Activated CD4-positive, CD25-positive, alpha-beta regulatory T cell treated with anti-CD3 and anti-CD28 coated beads, Interleukin-2, amount 50 U/mL, for 72 hours (primary cell): ENCODE data around the gene EPHB4.

Experiments used
- DNase-seq: peaks from one replicate; pipeline ENCODE4 v3.0.0; 2021

The EPHB4 gene

GRCh38 chr7:100854146-100854895, 27.0 kb upstream of the EPHB4 start:
- DNase-seq, result no peak

- peak; percentile 88 for DNase-seq
These were observed 24.9 kb upstream of the EPHB4 start, which contains the start of gene SLC12A9 for GRCh38 chr7:100852048-100852872. SLC12A9 (plus strand) TSS chr7:100852713; CDS start chr7:100854198, 1,485 bp downstream.

GRCh38 chr7:100847360-100847759, 20.0 kb upstream of the EPHB4 start:
- no peak for DNase-seq

DNA sequence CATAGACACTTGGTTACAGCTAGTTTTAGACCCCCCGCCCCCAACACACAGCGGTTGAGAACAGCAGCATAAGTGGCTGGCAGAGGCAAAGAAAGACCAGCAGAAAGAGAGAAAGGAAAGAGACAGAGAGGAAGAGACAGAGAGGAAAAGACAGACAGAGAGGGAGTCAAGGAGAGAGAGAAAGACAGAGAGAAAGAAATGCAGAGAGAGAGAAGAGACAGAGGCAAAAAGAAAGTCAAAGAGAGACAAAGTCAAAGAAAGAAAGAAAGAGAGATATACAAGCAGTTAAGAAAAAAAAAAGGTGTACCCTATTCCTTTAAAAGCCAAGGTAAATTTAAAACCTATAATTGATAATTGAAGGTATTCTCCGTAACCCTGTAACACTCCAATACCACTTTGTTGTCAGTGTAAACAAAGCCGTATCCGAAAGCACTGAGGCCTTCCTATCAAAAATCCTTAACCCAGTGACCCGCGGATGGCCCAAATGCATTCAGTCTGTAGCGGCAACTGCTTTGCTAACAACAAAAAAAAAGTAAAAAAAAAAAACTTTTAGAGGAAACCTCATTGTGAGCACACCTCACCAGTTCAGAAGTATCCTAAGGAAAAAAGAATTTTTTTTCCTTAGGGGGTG, 13.3 kb upstream of the EPHB4 start:
- no peak for DNase-seq

- DNase-seq, result no peak
These were observed 12.0 kb upstream of the EPHB4 start for GRCh38 chr7:100839361-100839760.

DNA sequence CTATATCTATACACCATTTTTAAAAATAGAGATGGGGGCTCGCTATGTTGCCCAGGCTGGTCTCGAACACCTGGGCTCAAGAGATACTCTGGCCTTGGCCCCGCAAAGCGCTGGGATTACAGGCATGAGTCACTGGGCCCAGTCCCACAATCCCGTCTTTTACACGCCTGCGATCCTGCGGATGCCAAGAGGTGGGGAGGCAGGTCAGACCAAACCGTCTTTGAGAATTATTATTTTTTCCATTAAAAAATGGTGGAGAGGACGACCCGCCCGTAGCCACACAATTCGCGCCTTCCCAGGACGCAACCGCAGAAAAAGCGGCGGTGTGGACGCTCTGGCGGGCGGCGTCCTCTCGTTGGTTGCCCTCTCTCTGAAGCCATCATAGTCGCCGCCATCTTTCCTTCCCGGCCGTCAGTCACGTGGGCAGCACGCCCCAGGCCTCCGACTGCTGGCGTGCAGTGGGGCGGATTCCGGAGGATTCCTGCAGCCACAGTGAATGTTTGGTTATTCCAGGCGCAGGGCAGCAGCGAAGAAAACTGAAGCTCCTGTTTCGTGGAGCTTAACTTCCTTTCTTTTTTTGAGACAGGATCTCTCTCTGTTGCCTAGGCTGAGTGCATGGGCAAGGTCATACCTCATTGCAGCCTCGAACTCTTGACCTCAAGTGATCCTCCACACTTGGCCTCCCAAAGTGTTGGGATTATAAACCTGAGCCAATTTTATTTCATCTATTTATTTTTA, 9.9 kb upstream of the EPHB4 start:
- peak; percentile 69 for DNase-seq

- no peak for DNase-seq
These were observed 9.4 kb upstream of the EPHB4 start for GRCh38 chr7:100836812-100837098.

GRCh38 chr7:100835903-100836811, 8.8 kb upstream of the EPHB4 start:
- DNase-seq, result no peak

DNA sequence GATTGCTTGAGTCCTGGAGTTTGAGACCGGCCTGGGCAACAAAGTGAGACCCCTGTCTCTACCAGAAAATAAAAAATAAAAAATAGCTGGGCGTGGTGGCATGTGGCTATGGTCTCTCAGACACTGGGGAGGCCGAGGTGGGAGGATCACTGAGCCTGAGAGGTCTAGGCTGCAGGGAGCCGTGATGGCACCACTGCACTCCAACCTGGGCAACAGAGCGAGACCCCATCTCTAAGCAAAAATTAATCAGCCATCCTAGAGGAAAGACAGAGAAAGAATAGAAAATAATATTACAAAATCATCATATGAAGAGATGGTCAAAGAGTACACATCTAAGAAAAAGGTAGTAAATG, 4.9 kb upstream of the EPHB4 start:
- DNase-seq, result no peak

GRCh38 chr7:100830396-100830795, 3.1 kb upstream of the EPHB4 start:
- no peak for DNase-seq

DNA sequence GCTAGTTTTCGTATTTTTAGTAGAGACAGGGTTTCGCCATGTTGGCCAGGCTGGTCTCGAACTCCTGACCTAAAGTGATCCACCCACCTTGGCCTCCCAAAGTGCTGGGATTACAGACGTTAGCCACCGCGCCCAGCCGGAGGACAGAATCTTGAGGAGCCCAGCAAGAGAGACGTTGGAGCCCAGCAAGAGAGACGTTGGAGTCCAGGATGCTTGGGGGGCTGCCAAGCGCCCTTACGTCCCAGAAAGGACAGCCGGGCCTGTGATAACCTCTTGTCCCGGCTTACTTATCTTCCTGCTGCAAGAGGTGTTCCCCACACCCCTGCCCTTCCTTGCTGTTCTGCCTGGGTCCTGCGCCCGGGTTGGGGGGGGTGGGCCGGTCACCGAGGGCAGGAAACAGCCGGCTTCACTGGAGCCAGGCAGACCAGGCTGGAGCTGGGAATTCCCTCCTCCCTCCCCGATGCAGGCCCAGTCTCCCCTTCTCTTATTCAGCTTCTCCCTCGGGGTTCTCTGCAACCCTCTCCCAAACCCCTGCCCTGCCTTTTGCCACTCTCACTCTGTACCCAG, 1.9 kb upstream of the EPHB4 start:
- no peak for DNase-seq

DNA sequence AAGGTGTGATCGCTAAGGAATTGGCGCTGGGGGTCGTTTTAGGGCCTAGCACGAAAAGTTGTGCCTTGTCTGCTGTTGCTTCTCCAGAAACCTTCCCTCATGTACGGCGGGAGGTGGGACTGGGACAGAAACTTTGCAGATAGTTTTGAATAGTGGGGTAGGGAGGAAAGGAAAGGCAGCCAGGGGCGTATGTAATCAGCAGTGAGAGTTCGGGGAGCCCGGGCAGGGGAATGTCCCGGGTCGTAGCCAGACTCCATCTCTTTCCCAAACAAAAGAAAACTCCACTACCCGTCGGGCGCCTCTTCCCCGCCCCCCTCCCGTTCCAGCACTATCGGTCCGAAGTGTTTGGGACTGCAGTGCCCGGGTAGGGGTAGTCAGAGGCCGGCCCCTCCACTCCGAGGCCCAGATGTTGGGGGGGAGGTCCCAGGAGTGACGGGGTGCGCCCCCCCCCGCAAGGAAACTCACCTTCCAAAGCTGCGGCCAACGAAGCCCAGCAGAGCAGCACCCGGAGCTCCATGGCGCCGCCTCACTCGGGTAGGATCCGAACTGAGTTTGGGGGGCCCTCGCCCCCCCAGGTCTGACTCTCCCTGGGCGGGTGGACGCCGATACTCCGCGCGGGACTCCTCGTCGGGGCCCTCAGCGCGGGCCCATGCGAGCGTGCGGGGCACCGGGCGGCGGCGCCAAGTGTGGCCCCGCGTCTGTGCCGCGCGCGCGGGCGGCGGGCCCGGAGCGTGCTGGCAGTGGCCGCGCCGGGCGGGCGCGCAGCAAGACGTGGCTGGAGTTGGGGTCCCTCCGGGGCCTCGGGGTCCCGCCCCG, 601 bp downstream of the EPHB4 start:
- DNase-seq, result no peak

GRCh38 chr7:100825751-100826513, 1.4 kb downstream of the EPHB4 start:
- no peak for DNase-seq

GRCh38 chr7:100825215-100825671, 2.1 kb downstream of the EPHB4 start:
- DNase-seq, result no peak

- no peak for DNase-seq
These were observed 2.7 kb downstream of the EPHB4 start for GRCh38 chr7:100824499-100825214.

DNA sequence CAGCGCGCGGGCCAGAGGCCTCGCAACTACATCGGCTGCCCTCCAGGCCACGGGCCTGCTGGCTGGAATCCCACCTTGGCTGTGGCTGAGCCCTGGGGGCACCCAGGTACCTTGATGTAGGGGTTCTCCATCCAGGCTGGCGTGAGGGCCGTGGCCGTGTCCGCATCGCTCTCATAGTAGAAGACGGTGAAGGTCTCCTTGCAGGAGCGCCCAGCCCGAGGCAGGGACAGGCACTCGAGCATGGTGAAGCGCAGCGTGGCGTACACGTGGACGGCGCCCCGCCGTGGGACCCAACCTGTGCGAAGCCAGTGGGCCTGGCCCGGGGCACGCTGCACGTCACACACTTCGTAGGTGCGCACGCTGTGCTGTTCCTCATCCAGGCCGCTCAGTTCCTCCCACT, 3.8 kb downstream of the EPHB4 start:
- no peak for DNase-seq

DNA sequence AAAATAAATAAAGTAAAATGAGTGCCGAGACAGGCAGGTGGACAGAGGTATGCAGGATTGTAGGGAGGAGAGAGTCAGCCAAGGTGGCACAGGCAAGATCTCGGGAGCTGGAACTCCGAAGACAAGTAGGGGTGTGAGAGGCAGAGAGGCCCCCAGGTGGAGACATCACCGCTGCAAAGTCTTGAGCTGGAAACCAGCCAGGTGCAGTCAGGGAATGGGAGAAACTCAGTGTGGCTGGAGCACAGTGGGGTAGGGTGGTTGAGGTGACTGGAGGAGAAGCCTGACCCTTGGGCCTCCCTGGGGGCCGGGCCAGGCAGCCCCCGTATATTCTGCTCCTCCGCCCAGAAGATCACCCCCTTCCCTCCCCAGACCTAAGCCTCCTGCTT, 4.2 kb downstream of the EPHB4 start:
- no peak for DNase-seq

- DNase-seq, result no peak
These were observed 4.8 kb downstream of the EPHB4 start for GRCh38 chr7:100822236-100823139.
